ENCODE results near the gene ZBED3. TPM values are rescaled to one million over a fixed set of nuclear protein-coding genes. Genes with fewer than 3 reads are reported as not detected.

ZBED3 gene
- total RNA-seq, 1 experiment from 2014 or later, result 3.6 TPM

GRCh38 chr5:77077829-77078176 lies 9.3 kb downstream of the ZBED3 start:
- no peak for DNase-seq (ENCODE audit: low spot score)

DNA sequence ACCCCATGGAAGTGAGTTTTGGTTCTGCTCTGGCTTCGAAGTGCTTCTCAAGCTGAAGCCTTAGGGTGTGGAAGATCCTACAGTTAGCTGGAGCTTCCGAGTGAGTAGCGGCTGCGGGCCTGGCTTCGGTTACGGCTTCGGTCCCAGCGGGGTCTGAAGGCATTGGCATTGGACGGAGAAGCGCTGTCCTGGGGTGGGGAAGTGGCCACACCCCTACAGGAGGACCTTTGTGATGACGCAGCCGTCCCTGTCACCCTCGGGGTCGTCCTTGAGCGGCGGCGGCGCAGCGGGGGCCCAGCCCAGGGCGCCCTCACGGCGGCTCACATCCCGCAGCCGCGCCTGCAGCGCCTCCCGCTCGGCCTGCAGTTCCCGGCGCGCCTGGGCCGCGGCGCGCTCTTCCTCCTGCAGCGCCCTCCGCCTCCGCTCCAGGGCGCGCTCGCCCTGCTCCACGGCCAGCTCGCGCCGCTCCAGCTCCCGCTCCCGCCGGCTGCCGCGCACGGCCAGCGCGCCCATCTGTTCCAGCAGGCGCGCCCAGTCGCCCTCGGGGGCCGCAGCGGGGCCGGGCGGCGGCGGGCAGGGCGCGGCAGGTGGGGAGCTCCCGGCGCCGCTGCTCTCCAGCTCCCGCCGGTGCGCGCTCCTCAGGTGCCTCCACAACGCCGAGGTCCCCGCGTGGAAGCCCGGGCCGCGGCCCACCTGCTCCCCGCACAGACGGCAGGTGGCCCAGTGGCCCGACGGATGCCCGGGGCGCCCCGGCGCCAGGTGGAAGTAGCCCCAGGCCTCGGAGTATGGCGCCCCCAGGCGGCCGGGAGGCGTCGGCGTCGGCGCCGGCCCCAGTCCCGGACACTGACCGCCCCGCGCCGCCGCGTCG lies 9.9 kb downstream of the ZBED3 start:
- DNase-seq (ENCODE audit: low spot score), result no peak

DNA sequence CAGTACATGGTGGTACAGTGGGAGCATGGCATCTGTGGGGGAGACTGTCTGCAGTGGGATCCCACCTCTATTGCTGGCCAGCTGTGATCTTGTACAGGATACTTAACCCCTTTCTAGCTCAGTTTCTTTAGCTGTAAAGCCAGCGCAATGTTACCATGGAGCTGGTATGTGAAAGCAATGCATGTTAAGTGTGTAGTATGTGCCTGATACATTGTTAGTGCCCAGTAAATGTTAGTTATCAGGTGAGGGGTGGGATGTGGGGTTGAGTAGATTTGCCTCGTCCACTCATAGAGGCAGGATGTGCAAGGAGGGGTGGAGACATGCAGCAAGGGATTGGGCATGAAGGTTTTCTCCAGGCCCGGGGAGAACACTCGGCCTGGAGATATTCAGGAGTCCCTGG lies 12.3 kb downstream of the ZBED3 start:
- DNase-seq (ENCODE audit: low spot score), result no peak

- DNase-seq (ENCODE audit: low spot score), result no peak
Observed at GRCh38 chr5:77073667-77074066, 13.4 kb downstream of the ZBED3 start.

GRCh38 chr5:77066823-77067442 lies 20.2 kb downstream of the ZBED3 start:
- no peak for DNase-seq (ENCODE audit: low spot score)

DNA sequence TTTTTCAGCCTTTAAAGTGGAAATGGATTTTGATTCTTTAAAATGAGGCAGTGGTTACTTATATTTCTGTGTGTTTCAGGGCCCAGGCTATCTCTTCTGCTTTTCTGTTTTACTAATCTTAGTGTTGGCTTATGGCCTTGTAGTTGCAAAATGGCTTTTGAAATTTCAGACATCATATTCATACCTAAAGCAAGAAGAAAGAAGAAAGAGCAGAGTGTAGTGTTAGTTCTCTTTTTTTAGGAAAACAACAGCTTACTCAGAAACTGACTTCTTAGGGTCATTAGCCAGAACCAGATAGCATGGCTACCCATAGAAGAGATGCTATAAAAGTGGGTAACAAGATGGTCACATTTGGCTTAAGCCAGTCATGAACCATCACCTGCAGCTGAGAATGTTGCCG lies 20.9 kb downstream of the ZBED3 start:
- no peak for DNase-seq (ENCODE audit: low spot score)

DNA sequence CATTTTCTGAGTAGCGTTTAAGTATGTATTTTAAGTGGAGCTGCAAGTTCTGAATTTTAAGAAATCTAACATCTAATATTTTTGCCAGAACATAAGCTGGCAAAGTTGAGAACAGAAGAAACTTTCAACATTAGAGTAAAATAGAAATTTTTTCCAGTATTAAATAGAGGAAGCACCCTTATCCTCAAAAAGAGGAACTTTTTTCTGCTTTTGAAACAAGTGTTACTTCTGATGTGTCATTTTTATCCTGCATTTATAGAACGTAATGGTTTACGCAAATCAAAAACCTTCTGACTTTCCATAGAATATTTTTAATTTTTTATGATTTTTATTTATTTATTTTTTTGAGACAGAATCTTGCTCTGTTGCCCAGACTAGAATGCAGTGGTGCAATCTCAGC lies 21.8 kb downstream of the ZBED3 start:
- no peak for DNase-seq (ENCODE audit: low spot score)

- peak; percentile 28 for DNase-seq (ENCODE audit: low spot score)
Observed at GRCh38 chr5:77064040-77064439, 23.0 kb downstream of the ZBED3 start.

- no peak for DNase-seq (ENCODE audit: low spot score)
Observed at GRCh38 chr5:77046416-77047073, 40.5 kb downstream of the ZBED3 start.

- DNase-seq (ENCODE audit: low spot score), result no peak
Observed at GRCh38 chr5:77035950-77036349, 51.1 kb downstream of the ZBED3 start.

DNA sequence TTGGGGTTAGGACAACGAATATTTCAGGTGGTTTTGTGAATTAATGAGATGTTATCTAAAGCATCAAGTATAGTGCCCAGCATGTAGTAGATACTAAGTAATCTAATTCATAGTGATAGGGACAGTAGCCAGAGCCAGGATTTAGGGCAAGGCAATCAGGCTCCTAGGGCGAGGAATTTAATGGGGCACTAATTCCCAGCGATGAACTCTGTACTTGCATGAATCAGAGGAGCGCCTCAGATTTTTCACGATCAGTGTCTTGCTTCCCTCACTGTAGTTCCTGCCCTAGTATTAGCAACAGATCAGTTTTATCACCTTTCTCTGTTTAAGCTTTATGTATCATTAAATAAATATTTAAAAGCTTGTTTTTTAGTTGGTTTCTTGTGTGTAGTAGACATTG lies 53.7 kb downstream of the ZBED3 start:
- no peak for DNase-seq (ENCODE audit: low spot score)

DNA sequence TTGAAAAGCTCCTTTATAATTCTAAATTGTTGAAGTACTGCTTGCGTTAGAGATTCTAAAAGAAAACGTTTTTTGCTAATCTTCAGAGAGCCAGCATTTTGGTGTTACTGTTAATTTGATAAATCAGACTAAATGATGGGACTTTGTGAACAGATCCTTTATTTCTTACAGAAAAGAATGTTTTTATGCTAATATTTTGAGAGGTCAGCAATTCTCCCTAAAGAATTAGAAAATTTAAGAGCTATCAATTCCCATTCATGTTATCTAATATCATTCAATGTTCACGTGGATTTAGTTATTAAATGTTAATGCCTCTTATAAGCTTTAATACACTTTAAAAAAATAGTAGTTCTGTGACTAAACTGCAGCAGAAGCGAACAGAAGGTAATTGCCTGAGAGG lies 54.5 kb downstream of the ZBED3 start:
- no peak for DNase-seq (ENCODE audit: low spot score)

DNA sequence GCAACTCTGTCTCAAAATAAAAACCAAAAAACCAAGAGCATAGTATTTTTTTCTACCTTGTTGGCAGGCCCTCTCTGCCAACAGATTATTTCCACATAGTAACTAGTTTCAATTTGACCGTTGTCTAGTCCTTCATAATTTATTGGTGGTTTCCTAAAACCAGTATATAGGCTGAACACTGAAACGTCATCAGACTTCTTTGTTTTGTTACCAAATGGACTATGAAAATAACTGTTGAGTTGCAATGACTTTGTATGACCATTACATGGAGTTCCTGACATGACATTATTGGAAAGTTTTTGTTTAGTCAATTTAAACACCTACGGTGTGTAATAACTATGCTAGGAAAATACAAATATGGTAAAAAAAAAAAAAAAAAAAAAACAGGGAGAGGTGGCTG lies 55.2 kb downstream of the ZBED3 start:
- no peak for DNase-seq (ENCODE audit: low spot score)

DNA sequence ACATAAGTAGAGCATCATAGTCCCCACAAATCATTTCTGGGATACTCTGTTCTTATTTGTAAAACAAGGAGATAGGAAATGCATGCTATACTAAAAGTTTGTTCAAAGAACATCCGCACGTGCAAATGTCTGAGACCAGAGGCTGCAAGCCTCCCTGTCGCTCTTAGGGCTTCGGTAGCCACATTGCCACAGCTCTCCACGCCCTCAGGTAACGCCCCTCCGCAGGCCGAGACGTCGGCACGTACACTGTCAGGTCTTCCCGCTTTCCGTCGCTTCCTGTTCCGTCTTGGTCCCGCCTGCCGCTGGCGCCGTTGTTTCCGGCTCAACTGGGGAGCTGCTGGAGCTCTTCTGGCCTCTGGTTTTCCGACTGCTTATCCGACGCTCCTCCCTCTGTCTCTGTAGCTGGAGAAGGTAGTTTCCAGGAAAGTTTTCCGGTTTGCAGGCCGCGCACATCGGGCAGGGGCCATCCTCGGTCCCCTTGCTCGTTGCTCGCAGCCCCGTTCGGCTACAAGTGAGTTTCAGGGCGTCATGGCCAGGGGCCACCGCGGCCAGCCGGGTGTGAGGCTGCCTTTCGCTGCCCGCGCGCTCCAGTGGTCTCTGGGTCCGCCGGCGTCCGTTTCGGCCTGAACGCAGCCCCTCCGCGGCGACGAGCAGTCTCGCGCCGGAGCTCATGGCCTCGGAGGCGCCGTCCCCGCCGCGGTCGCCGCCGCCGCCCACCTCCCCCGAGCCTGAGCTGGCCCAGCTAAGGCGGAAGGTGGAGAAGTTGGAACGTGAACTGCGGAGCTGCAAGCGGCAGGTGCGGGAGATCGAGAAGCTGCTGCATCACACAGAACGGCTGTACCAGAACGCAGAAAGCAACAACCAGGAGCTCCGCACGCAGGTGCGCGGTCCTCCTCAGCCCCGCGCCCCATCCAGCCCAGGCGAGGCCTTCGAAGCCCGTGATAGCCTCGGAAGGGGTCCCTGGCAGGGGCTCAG lies 56.7 kb downstream of the ZBED3 start, which contains the start of gene AGGF1:
Gene AGGF1 (plus strand): TSS at position 308 of the 975 bp plus-strand sequence. CDS start 363 bp downstream, at position 671.
- peak; percentile 94 for DNase-seq (ENCODE audit: low spot score)

DNA sequence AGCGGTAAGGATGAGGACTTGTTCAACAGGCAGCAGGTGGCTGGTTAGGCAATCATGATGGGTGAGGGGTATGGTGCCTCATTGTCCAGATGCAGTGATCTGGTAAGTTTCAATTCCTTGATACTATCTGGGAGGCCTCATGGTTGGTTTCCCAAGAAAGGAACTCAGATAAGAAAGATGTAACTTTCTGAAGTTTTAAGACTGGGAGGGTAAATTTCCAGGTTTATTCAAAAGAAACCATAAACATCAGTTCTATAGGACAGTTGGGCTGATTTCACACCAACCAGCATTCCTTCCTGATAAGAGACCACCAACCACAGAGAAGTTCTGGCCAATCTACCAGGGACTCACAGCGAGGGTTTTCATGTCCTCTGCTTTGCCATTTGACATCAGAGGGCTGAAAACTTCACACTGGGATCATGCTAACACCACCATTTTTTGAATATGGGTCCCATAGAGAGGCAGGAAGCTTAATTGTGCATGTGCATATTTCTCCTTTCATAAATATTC lies 57.7 kb downstream of the ZBED3 start:
- DNase-seq (ENCODE audit: low spot score), result no peak

DNA sequence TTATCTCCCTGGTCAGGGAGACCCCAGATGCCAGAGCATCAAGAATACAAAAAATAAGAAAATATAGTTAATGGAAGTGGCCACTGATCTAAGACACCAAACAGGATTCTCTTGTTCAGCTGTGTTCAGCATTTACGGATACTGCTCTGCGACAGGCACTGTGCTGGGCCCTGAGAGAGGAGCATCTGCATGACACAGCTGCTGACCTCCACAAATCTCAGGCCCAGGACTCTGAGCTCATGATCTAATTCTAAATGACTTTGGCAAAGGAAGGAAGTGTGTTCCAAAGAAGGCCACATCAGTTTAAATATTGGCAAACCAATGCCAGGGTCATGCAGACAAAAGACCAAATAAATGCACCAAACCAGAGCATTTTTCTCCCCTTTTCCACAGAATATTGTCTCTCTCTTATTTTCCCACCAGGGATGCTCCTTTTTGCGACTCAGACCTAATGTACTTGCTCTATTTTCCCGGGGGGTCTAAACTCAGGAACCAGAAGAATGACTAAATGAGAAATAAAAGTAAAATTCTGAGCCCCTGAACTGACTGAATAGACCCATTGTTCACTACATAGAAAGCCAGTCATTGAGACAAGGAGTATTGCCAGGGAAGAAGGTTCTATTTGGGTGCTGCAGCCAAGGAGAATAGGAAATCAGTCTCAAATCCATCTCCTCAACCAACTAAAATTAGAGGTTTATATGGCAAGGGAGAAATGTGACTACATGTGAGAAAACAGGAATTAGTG lies 58.3 kb downstream of the ZBED3 start:
- no peak for DNase-seq (ENCODE audit: low spot score)

GRCh38 chr5:77024490-77024889 lies 62.6 kb downstream of the ZBED3 start:
- no peak for DNase-seq (ENCODE audit: low spot score)

DNA sequence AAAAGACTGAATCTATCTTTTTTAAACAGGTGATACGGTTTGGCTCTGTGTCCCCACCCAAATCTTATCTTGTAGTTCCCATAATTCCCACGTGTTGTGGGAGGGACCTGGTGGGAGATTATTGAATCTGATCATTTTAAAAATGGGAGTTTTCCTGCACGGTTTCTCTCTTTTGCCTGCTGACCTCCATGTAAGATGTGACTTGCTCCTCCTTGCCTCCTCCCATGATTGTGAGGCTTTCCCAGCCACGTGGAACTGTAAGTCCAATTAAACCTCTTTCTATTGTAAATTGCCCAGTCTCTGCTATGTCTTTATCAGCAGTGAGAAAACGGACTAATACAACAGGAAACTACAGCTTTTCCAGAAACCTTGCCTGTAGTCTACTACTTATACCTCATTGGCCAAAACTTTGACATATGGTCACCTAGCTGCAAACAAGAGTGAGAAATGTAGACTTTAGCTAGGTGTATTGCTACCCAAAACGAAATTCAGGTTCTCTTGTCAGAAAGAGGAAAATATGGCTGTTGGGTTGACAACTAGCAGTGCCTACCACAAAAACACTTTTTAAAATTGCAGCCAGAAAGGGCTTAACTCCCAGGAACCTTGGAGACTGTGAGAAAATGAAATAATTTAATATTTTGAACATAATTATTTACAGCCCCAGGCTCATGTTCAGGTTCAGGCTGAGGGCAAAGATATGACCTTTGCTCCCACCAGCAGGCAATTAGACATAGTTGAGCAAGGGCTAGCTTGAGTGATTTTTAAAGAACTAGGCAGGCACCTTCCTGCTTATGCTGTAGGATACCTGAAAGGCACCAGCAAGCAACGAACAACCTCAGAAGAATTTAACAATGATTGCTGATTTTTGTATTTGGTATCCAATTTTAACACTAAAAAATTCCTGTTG lies 64.3 kb downstream of the ZBED3 start:
- no peak for DNase-seq (ENCODE audit: low spot score)

Measured in HT-29 (cell line).